ENCODE results near the gene TRIOBP. TPM values are rescaled to one million over a fixed set of nuclear protein-coding genes. Genes with fewer than 3 reads are reported as not detected.

Gene TRIOBP
- total and polyA plus RNA-seq, 2 of the 13 experiments (the other 11 are each of a cell fraction or from before 2014, with no cell fraction given) = 6.1 to 15.4 TPM

- TF ChIP-seq AGO2 (optimal IDR thresholded peaks at IDR 0.05; ENCODE audit: low read depth, low read length) = no peak
- no peak for TF ChIP-seq PAF1 (CRISPR knock-in tag; IDR thresholded peaks at IDR 0.05)
- TF ChIP-seq HES4 (CRISPR knock-in tag; IDR thresholded peaks at IDR 0.05; ENCODE audit: borderline replicate concordance) = peak; percentile 88
- no peak for TF ChIP-seq ZNF260 (CRISPR knock-in tag; IDR thresholded peaks at IDR 0.05; ENCODE audit: borderline replicate concordance, low read depth)
- no peak for TF ChIP-seq HOXA9 (CRISPR knock-in tag; IDR thresholded peaks at IDR 0.05; ENCODE audit: borderline replicate concordance)
- peak; percentile 38 for TF ChIP-seq ZNF407 (CRISPR knock-in tag; IDR thresholded peaks at IDR 0.05; ENCODE audit: not compliant biosample characterization)
- TF ChIP-seq FLYWCH1 (CRISPR knock-in tag; IDR thresholded peaks at IDR 0.05) = no peak
- no peak for TF ChIP-seq ZNF530 (CRISPR knock-in tag; IDR thresholded peaks at IDR 0.05; ENCODE audit: low read depth)
- TF ChIP-seq ZSCAN9 (CRISPR knock-in tag; IDR thresholded peaks at IDR 0.05; ENCODE audit: borderline replicate concordance) = peak; percentile 69; the same call in 1 of the 2 replicates
- peak; percentile 98 for TF ChIP-seq ARID4A (CRISPR knock-in tag; IDR thresholded peaks at IDR 0.05; ENCODE audit: borderline replicate concordance)
- 0 out of 2 replicates have a peak, but pooled peaks have one; percentile 71 for TF ChIP-seq ZNF337 (CRISPR knock-in tag; IDR thresholded peaks at IDR 0.05; ENCODE audit: borderline replicate concordance, low read depth)
- TF ChIP-seq ZNF556 (CRISPR knock-in tag; IDR thresholded peaks at IDR 0.05; ENCODE audit: borderline replicate concordance) = 0 out of 2 replicates have a peak, but pooled peaks have one; percentile 68
- TF ChIP-seq NFRKB (IDR thresholded peaks at IDR 0.05) = no peak
These were observed 10.6 kb upstream of the TRIOBP start, which contains the start of gene NOL12 (continued) for GRCh38 chr22:37686002-37686982.
